Common myeloid progenitor, CD34-positive (primary cell): ENCODE data around the gene CDH13.

Experiments used
- CTCF ChIA-PET: fragments of 350-600 bp; sonication (Branson Sonifier 250); formaldehyde crosslinking; loops from one replicate; lab custom pipeline; 2021; ENCODE audit warnings: antibody characterized with exemption; lab: Charles Lee
- POLR2A ChIA-PET: fragments of 350-600 bp; sonication (Branson Sonifier 250); formaldehyde crosslinking; loops from one replicate; lab custom pipeline; 2021; ENCODE audit warnings: antibody characterized with exemption; lab: Charles Lee
- DNase-seq, 3 donors: peaks; one replicate each; pipeline versions ENCODE4 v3.0.0 to v3.0.0-alpha.2; 2013
- H3K27ac ChIP-seq, 2 experiments: 1 replicate in 1 of 2; 2 replicates in 1 of 2; pipeline ENCODE4 v1.7.0; 2013; ENCODE audit warnings: inconsistent platforms in 2 of 2, low read length in 2 of 2, mild to moderate bottlenecking in 2 of 2, low read depth in 1 of 2, moderate library complexity in 1 of 2; ENCODE audit not compliant: severe bottlenecking in 2 of 2, insufficient read depth in 1 of 2, poor library complexity in 1 of 2
- H3K27me3 ChIP-seq, 5 experiments: replicated peaks in 2 of 5; 1 replicate in 3 of 5; 2 replicates in 2 of 5; pipeline versions ENCODE4 v1.6.1 to v1.7.0; 2013; ENCODE audit warnings: low read length in 4 of 5, mild to moderate bottlenecking in 2 of 5, moderate library complexity in 2 of 5, inconsistent platforms in 1 of 5; ENCODE audit not compliant: insufficient read depth in 5 of 5, control insufficient read depth in 4 of 5
- H3K36me3 ChIP-seq, 4 experiments: 1 replicate in 2 of 4; 2 replicates in 2 of 4; pipeline versions ENCODE4 v1.6.1 to v1.7.0; 2013; ENCODE audit warnings: low read length in 3 of 4, control low read depth in 1 of 4, mild to moderate bottlenecking in 1 of 4; ENCODE audit not compliant: control insufficient read depth in 4 of 4, insufficient read depth in 4 of 4
- H3K4me1 ChIP-seq, 4 experiments: 1 replicate in 3 of 4; 2 replicates in 1 of 4; pipeline versions ENCODE4 v1.6.1 to v1.7.1; 2013; ENCODE audit warnings: low read length in 3 of 4, mild to moderate bottlenecking in 3 of 4, control low read depth in 1 of 4, inconsistent platforms in 1 of 4, moderate library complexity in 1 of 4; ENCODE audit not compliant: control insufficient read depth in 4 of 4, insufficient read depth in 4 of 4; ENCODE audit errors: control extremely low read depth in 1 of 4
- H3K4me3 ChIP-seq, 7 experiments: 1 replicate in 4 of 7; 2 replicates in 3 of 7; pipeline versions ENCODE4 v1.5.1 to v1.7.0; 2013; ENCODE audit warnings: mild to moderate bottlenecking in 7 of 7, low read length in 6 of 7, moderate library complexity in 6 of 7, inconsistent platforms in 2 of 7, low read depth in 2 of 7, control low read depth in 1 of 7; ENCODE audit not compliant: insufficient read depth in 4 of 7, control insufficient read depth in 1 of 7; ENCODE audit errors: extremely low read depth in 1 of 7
- H3K9me3 ChIP-seq, 5 experiments: 1 replicate in 4 of 5; 2 replicates in 1 of 5; pipeline versions ENCODE4 v1.6.1 to v1.7.1; 2013; ENCODE audit warnings: low read length in 4 of 5, mild to moderate bottlenecking in 2 of 5, inconsistent platforms in 1 of 5, low read depth in 1 of 5, moderate library complexity in 1 of 5; ENCODE audit not compliant: control insufficient read depth in 4 of 5, insufficient read depth in 2 of 5; ENCODE audit errors: control extremely low read depth in 1 of 5
- WGBS: methylation state at CpG from one replicate; pipeline ENCODE4 v1.1.5; 2013; ENCODE audit not compliant: insufficient coverage; 5-methylcytosine and 5-hydroxymethylcytosine counted together

Gene CDH13

GRCh38 chr16:82748026-82748425, 121.3 kb downstream of the CDH13 start:
- Histone ChIP-seq H3K4me3 (no peak overlapping the region), H3K36me3 (no peaks in the 10 kb centered on the region), H3K4me1 (peaks cover 0 to 8% (median 1%) of the 10 kb centered on the region in 4 experiments), H3K9me3 (no peaks in the 10 kb centered on the region), H3K27me3 (peaks cover 0 to 15% (median 0%) of the 10 kb centered on the region in 5 experiments), H3K27ac (no peak overlapping the region)
- peak; percentile 37 to 41 (median 40) for DNase-seq
- ChIA-PET POLR2A (no interaction called here), CTCF (no interaction called here)
- 56% methylated on average over 5 of the region's 5 CpGs for WGBS

- H3K27me3 ChIP-seq: peaks cover 0 to 6% (median 0%) of the 10 kb centered on the region in 5 experiments
- 8% methylated on average over 3 of the region's 3 CpGs for WGBS
- H3K9me3 ChIP-seq: no peaks in the 10 kb centered on the region
- H3K4me1 ChIP-seq: peaks cover 0 to 8% (median 1%) of the 10 kb centered on the region in 4 experiments
- no peak overlapping the region for H3K27ac ChIP-seq
- no peaks in the 10 kb centered on the region for H3K36me3 ChIP-seq
- POLR2A ChIA-PET: interaction anchor here (0.7 kb wide), 1 partner anchor 63 kb away, joined by 3 read pairs; no protein-coding TSS in a partner anchor
- peak; percentile 23 to 75 (median 66) for DNase-seq
- CTCF ChIA-PET: no interaction called here
- H3K4me3 ChIP-seq: no peak overlapping the region
Observed at GRCh38 chr16:82750068-82750467, 123.3 kb downstream of the CDH13 start.

DNA sequence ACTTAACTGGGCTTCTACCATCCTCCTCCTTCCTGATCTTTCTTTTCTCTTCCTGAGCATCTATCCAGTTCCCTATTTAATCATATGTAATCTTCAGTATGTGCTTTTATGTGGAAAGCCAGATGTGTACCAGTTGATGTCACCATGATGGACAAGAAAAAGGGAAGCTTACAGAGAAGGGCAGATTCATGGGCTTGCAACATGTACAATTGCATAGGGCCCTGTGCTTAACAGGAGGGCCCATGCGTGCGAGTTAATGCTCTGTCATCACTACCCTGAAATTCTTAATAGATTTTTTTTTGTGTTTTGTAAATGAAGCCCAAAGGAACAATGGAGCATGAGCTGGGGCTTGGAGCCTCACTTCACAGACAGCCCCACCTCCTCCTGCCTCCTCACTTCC, 124.3 kb downstream of the CDH13 start:
- H3K36me3 ChIP-seq: no peaks in the 10 kb centered on the region
- no peaks in the 10 kb centered on the region for H3K9me3 ChIP-seq
- H3K27me3 ChIP-seq: peaks cover 0 to 5% (median 0%) of the 10 kb centered on the region in 5 experiments
- ChIA-PET CTCF (interaction anchor here (0.5 kb wide), 1 partner anchor 82 kb away, joined by 3 read pairs; no protein-coding TSS in a partner anchor), POLR2A (no interaction called here)
- no CpG with 5 or more reads among the region's 2 CpGs for WGBS
- no peak overlapping the region for H3K27ac ChIP-seq
- H3K4me3 ChIP-seq: no peak overlapping the region
- no peak for DNase-seq
- H3K4me1 ChIP-seq: peaks cover 0 to 12% (median 1%) of the 10 kb centered on the region in 4 experiments

DNA sequence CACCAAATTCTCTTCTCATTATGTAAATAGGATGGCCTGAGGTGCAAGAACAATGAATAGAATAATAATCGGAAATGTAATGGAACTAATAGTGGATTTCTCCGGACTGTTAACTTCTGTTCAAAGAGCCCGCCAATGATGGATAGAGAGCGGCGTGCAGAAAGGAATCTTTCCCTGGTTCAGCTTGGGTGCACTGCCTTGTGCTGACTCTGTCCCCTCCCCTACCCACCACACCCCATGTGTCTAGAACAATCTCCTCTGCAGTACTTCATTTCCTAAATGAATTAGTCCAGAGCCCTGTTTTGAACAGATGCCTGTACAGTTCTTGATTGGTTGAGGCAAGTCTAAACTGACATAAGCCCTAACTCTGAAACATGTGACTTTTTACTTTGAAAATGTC, 125.4 kb downstream of the CDH13 start:
- Histone ChIP-seq H3K27me3 (peaks cover 0 to 5% (median 0%) of the 10 kb centered on the region in 5 experiments), H3K9me3 (no peaks in the 10 kb centered on the region), H3K4me3 (no peak overlapping the region), H3K27ac (no peak overlapping the region), H3K4me1 (peaks cover 0 to 16% (median 1%) of the 10 kb centered on the region in 4 experiments), H3K36me3 (no peaks in the 10 kb centered on the region)
- 98% methylated on average over 5 of the region's 5 CpGs for WGBS
- POLR2A ChIA-PET: no interaction called here
- CTCF ChIA-PET: interaction anchor here (1.1 kb wide), 1 partner anchor 10 kb away, joined by 3 read pairs; no protein-coding TSS in a partner anchor
- DNase-seq: no peak

DNA sequence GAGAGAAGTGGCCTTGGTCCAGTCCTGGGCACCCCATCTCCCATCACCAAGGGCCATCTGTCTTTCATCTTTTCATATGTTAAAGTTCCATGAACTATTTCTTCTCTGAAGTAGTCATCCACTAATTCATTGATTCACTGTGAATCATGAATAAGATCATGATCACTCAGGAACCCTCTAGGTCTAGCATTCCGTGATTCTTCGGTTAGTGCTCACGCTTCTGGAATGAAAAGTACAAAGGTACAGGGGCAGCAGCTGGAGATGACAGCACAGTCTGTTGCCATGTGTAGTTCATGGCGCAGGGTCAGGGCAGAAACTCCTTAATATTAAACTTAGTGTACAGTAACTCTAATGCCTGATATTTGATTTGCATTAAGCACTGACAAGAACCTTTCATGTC, 127.1 kb downstream of the CDH13 start:
- Histone ChIP-seq H3K27me3 (peaks cover 0 to 5% (median 0%) of the 10 kb centered on the region in 5 experiments), H3K4me1 (peaks cover 0 to 16% (median 1%) of the 10 kb centered on the region in 4 experiments), H3K9me3 (no peaks in the 10 kb centered on the region), H3K36me3 (no peaks in the 10 kb centered on the region), H3K4me3 (no peak overlapping the region), H3K27ac (no peak overlapping the region)
- DNase-seq: no peak
- WGBS: 100% methylated on average over 3 of the region's 4 CpGs
- CTCF ChIA-PET: no interaction called here
- POLR2A ChIA-PET: no interaction called here

DNA sequence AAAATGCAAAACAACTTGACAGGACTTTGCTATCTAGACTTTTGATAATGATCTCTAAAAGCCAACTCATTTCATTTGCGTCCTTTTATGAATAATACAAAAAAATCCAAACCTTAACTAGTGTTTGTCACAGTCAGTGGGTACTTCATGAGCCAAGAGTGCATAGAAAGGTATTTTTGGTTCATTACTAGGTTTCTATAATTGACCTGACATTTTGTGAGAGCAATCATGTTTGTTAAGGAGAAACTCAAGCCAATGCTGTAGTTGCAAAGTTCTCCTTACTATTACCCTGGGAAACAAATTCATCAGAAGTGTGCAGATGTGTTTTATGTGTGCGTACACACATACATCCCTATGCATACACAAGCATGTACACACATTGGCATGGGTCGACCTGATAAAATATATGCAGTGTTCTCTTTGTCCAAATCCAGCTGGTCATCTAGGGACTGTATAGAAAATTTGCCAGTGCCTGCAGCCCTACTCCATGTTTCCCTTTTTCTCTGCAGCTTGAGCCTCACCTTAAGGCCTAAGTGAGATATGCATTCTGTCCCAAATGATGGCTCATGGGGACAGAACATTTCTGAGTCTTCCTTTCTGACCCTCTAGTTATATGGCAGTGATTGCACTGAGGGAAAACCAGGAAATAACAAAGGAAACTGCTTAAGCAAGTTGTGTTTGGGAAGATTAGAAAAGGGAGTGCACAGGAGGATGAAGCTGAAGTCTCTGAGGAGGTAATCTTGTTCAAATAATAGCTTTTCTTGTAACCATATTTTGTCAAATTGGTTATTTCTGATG, 128.1 kb downstream of the CDH13 start:
- no peaks in the 10 kb centered on the region for H3K36me3 ChIP-seq
- no peak for DNase-seq
- CTCF ChIA-PET: no interaction called here
- H3K27me3 ChIP-seq: peaks cover 0 to 2% (median 0%) of the 10 kb centered on the region in 5 experiments
- no peaks in the 10 kb centered on the region for H3K9me3 ChIP-seq
- peaks cover 0 to 16% (median 1%) of the 10 kb centered on the region in 4 experiments for H3K4me1 ChIP-seq
- POLR2A ChIA-PET: no interaction called here
- H3K4me3 ChIP-seq: no peak overlapping the region
- 83% methylated on average over 1 of the region's 3 CpGs for WGBS
- no peak overlapping the region for H3K27ac ChIP-seq
